Karpas-422 (cell line): ENCODE measurements around the gene NOS1AP. TPM values are rescaled to one million over a fixed set of nuclear protein-coding genes. Genes with fewer than 3 reads are reported as not detected.
"Not testable (repeated sequence)": the region's sequence is repeated elsewhere in the genome, so short reads cannot be mapped to it uniquely, and the experiment has no call there.

Experiments used
- DNase-seq: peaks from one replicate; pipeline ENCODE4 v3.0.0-alpha.2; 2015
- H2AFZ ChIP-seq: fragments of 200-600 bp; sonication (generic); 2 replicates; pipeline ENCODE4 v1.6.1; 2014; ENCODE audit warnings: antibody characterized with exemption, low read length, mixed read lengths
- H3K27ac ChIP-seq: fragments of 200-600 bp; sonication (generic); 2 replicates; pipeline ENCODE4 v1.5.1; 2014; ENCODE audit warnings: mild to moderate bottlenecking, low read length, moderate library complexity
- H3K27me3 ChIP-seq: fragments of 200-600 bp; sonication (generic); 2 replicates; pipeline ENCODE4 v1.6.1; 2014; ENCODE audit warnings: low read length, mixed read lengths
- H3K36me3 ChIP-seq: fragments of 200-600 bp; sonication (generic); 2 replicates; pipeline ENCODE4 v1.6.1; 2014; ENCODE audit warnings: low read length, mixed read lengths; ENCODE audit not compliant: insufficient read depth
- H3K4me1 ChIP-seq: fragments of 200-600 bp; sonication (generic); 2 replicates; pipeline ENCODE4 v1.6.1; 2014; ENCODE audit warnings: mild to moderate bottlenecking, low read length, mixed read lengths
- H3K4me2 ChIP-seq: fragments of 200-600 bp; sonication (generic); 2 replicates; pipeline ENCODE4 v1.6.1; 2014; ENCODE audit warnings: low read length, low read depth, mild to moderate bottlenecking; ENCODE audit not compliant: poor library complexity, severe bottlenecking
- H3K4me3 ChIP-seq: fragments of 200-600 bp; sonication (generic); 2 replicates; pipeline ENCODE4 v1.5.1; 2014; ENCODE audit warnings: mild to moderate bottlenecking, antibody characterized with exemption, low read length, mixed read lengths
- H3K79me2 ChIP-seq: fragments of 200-600 bp; sonication (generic); 2 replicates; pipeline ENCODE4 v1.6.1; 2014; ENCODE audit warnings: mild to moderate bottlenecking, low read length, mixed read lengths
- H3K9ac ChIP-seq: fragments of 200-600 bp; sonication (generic); 2 replicates; pipeline ENCODE4 v1.6.0; 2014; ENCODE audit warnings: low read length
- H3K9me2 ChIP-seq: fragments of 200-600 bp; sonication (generic), shearing (Covaris generic); replicated peaks from 2 replicates; pipeline ENCODE4 v1.6.0; 2014; ENCODE audit warnings: mild to moderate bottlenecking, low read length, moderate library complexity; ENCODE audit not compliant: insufficient read depth
- H3K9me3 ChIP-seq: fragments of 300-700, 200-600 bp; sonication (generic); 2 replicates; pipeline ENCODE4 v1.6.1; 2014; ENCODE audit warnings: low read length, mixed read lengths
- H4K20me1 ChIP-seq: fragments of 200-600 bp; sonication (generic); 2 replicates; pipeline ENCODE4 v1.6.1; 2014; ENCODE audit warnings: mild to moderate bottlenecking, antibody characterized with exemption, low read length, low read depth; ENCODE audit not compliant: insufficient read depth
- total RNA-seq: library from RNA; depleted of rRNA; stranded (reverse); fragments of >200 nt; shearing (Covaris generic); gene quantifications from 2 replicates; pipeline ENCODE4 v1.2.3, GENCODE V29; 2014; ENCODE audit warnings: low replicate concordance

The NOS1AP gene
- total RNA-seq, 1 experiment from 2014 or later = not detected

- DNase-seq = no peak
These were observed 29.5 kb upstream of the NOS1AP start for GRCh38 chr1:162040001-162040400.

GRCh38 chr1:162040657-162041056 lies 28.8 kb upstream of the NOS1AP start:
- Histone ChIP-seq H3K9me3 (no peaks in the 10 kb centered on the region), H2AFZ (0 out of 2 replicates have a peak overlapping the region, but pooled peaks have one; percentile 18)

More at GRCh38 chr1:162040001-162040400, 29.5 kb upstream of the NOS1AP start:
- no peaks in the 10 kb centered on the region for H3K9me3 ChIP-seq
- H3K79me2 ChIP-seq = no peaks in the 10 kb centered on the region
- 0 out of 2 replicates have a peak overlapping the region, but pooled peaks have one; percentile 18 for H2AFZ ChIP-seq
- H4K20me1 ChIP-seq = no peaks in the 10 kb centered on the region
- H3K9me2 ChIP-seq = no peaks in the 10 kb centered on the region
- H3K27ac ChIP-seq = no peak overlapping the region
- H3K9ac ChIP-seq = no peak overlapping the region
- no peaks in the 10 kb centered on the region for H3K36me3 ChIP-seq
- peak overlapping the region; percentile 20 for H3K4me2 ChIP-seq
- H3K27me3 ChIP-seq = no peaks in the 10 kb centered on the region
- no peak overlapping the region for H3K4me3 ChIP-seq
- H3K4me1 ChIP-seq = peaks cover 21% of the 10 kb centered on the region

GRCh38 chr1:162042361-162042760 lies 27.1 kb upstream of the NOS1AP start:
- no peak overlapping the region for H3K27ac ChIP-seq
- H3K9me2 ChIP-seq = no peaks in the 10 kb centered on the region
- H2AFZ ChIP-seq = no peak overlapping the region
- H3K4me3 ChIP-seq = no peak overlapping the region
- H3K79me2 ChIP-seq = no peaks in the 10 kb centered on the region
- no peaks in the 10 kb centered on the region for H3K9me3 ChIP-seq
- no peak for DNase-seq
- H4K20me1 ChIP-seq = no peaks in the 10 kb centered on the region
- H3K27me3 ChIP-seq = no peaks in the 10 kb centered on the region
- no peak overlapping the region for H3K9ac ChIP-seq
- H3K4me2 ChIP-seq = no peak overlapping the region
- peaks cover 18% of the 10 kb centered on the region for H3K4me1 ChIP-seq
- no peaks in the 10 kb centered on the region for H3K36me3 ChIP-seq

More at GRCh38 chr1:162040657-162041056, 28.8 kb upstream of the NOS1AP start:
- Histone ChIP-seq H3K9me2 (no peaks in the 10 kb centered on the region), H4K20me1 (no peaks in the 10 kb centered on the region), H3K4me1 (peaks cover 17% of the 10 kb centered on the region), H3K4me2 (peak overlapping the region; percentile 20), H3K4me3 (no peak overlapping the region), H3K27me3 (no peaks in the 10 kb centered on the region), H3K9ac (no peak overlapping the region), H3K79me2 (no peaks in the 10 kb centered on the region), H3K36me3 (no peaks in the 10 kb centered on the region), H3K27ac (no peak overlapping the region)
- DNase-seq = peak; percentile 70

GRCh38 chr1:162046921-162047320 lies 22.6 kb upstream of the NOS1AP start:
- Histone ChIP-seq H3K4me1 (peaks cover 13% of the 10 kb centered on the region), H3K36me3 (no peaks in the 10 kb centered on the region), H4K20me1 (no peaks in the 10 kb centered on the region), H3K79me2 (no peaks in the 10 kb centered on the region), H3K9ac (no peak overlapping the region), H2AFZ (no peak overlapping the region), H3K9me2 (no peaks in the 10 kb centered on the region), H3K4me2 (no peak overlapping the region), H3K27me3 (no peaks in the 10 kb centered on the region), H3K27ac (no peak overlapping the region), H3K4me3 (no peak overlapping the region), H3K9me3 (no peaks in the 10 kb centered on the region)
- DNase-seq = no peak

GRCh38 chr1:162053949-162054348 lies 15.5 kb upstream of the NOS1AP start:
- not testable (repeated sequence) for H3K9ac ChIP-seq, H3K4me2 ChIP-seq, H3K27ac ChIP-seq, H3K79me2 ChIP-seq, H4K20me1 ChIP-seq, DNase-seq, H3K9me3 ChIP-seq, H3K4me1 ChIP-seq, H3K9me2 ChIP-seq, H2AFZ ChIP-seq, H3K36me3 ChIP-seq, H3K27me3 ChIP-seq, H3K4me3 ChIP-seq

- H3K4me2 ChIP-seq = no peak overlapping the region
- no peak overlapping the region for H2AFZ ChIP-seq
- H3K9ac ChIP-seq = no peak overlapping the region
- no peak for DNase-seq
- H3K36me3 ChIP-seq = no peaks in the 10 kb centered on the region
- H3K27me3 ChIP-seq = no peaks in the 10 kb centered on the region
- H4K20me1 ChIP-seq = no peaks in the 10 kb centered on the region
- H3K79me2 ChIP-seq = no peaks in the 10 kb centered on the region
- no peak overlapping the region for H3K27ac ChIP-seq
- no peaks in the 10 kb centered on the region for H3K9me3 ChIP-seq
- H3K9me2 ChIP-seq = no peaks in the 10 kb centered on the region
- no peak overlapping the region for H3K4me3 ChIP-seq
- H3K4me1 ChIP-seq = no peaks in the 10 kb centered on the region
These were observed 14.4 kb upstream of the NOS1AP start for GRCh38 chr1:162055062-162055461.

GRCh38 chr1:162056043-162056442 lies 13.4 kb upstream of the NOS1AP start:
- Histone ChIP-seq H3K9me2 (no peaks in the 10 kb centered on the region), H3K79me2 (no peaks in the 10 kb centered on the region), H3K4me1 (no peaks in the 10 kb centered on the region), H3K4me2 (no peak overlapping the region), H4K20me1 (no peaks in the 10 kb centered on the region), H3K36me3 (no peaks in the 10 kb centered on the region), H3K9ac (no peak overlapping the region), H3K9me3 (no peaks in the 10 kb centered on the region), H3K4me3 (no peak overlapping the region), H2AFZ (no peak overlapping the region), H3K27me3 (no peaks in the 10 kb centered on the region), H3K27ac (no peak overlapping the region)
- DNase-seq = peak; percentile 90

- Histone ChIP-seq H3K4me3 (no peak overlapping the region), H2AFZ (no peak overlapping the region), H3K27me3 (no peaks in the 10 kb centered on the region), H3K36me3 (no peaks in the 10 kb centered on the region), H3K79me2 (no peaks in the 10 kb centered on the region), H3K9me3 (no peaks in the 10 kb centered on the region), H3K27ac (no peak overlapping the region), H4K20me1 (no peaks in the 10 kb centered on the region), H3K4me1 (no peaks in the 10 kb centered on the region), H3K4me2 (no peak overlapping the region), H3K9ac (no peak overlapping the region), H3K9me2 (no peaks in the 10 kb centered on the region)
- no peak for DNase-seq
These were observed 12.9 kb upstream of the NOS1AP start for GRCh38 chr1:162056579-162056978.

GRCh38 chr1:162059721-162060120 lies 9.8 kb upstream of the NOS1AP start:
- Histone ChIP-seq H3K9me2 (no peaks in the 10 kb centered on the region), H3K36me3 (no peaks in the 10 kb centered on the region), H3K9me3 (no peaks in the 10 kb centered on the region), H2AFZ (no peak overlapping the region), H3K4me1 (no peaks in the 10 kb centered on the region; the same call in 1 of the 2 replicates), H4K20me1 (no peaks in the 10 kb centered on the region), H3K4me3 (no peak overlapping the region), H3K9ac (no peak overlapping the region), H3K27me3 (0 out of 2 replicates have a peak, but pooled peaks cover under 1% of the 10 kb centered on the region), H3K4me2 (no peak overlapping the region), H3K27ac (no peak overlapping the region), H3K79me2 (no peaks in the 10 kb centered on the region)
- no peak for DNase-seq
